Lower lobe of right lung (tissue), 2 donors: Measurements from ENCODE around the gene RNF20. TPM values are rescaled to one million over a fixed set of nuclear protein-coding genes. Genes with fewer than 3 reads are reported as not detected.
A peak's percentile ranks its signal among the peaks of the same experiment; 100 is the strongest.
"Not testable (repeated sequence)": the region's sequence is repeated elsewhere in the genome, so short reads cannot be mapped to it uniquely, and the experiment has no call there.

Experiments
- ATAC-seq, 2 donors: fragments of 200-7000 bp; cut with Tn5 transposase; one replicate each; pipeline ENCODE4 v1.9.1; 2020 to 2022; ENCODE audit warnings: mild to moderate bottlenecking in 2 of 2, moderate library complexity in 2 of 2
- DNase-seq: peaks from one replicate; pipeline ENCODE4 v3.0.0-alpha.2; 2020
- H3K27ac ChIP-seq: fragments of 200-600 bp; one replicate; pipeline ENCODE4 v1.8.0; 2022
- H3K27me3 ChIP-seq: fragments of 200-600 bp; one replicate; pipeline ENCODE4 v1.8.0; 2022; ENCODE audit warnings: low read depth
- H3K36me3 ChIP-seq: fragments of 200-600 bp; one replicate; pipeline ENCODE4 v1.8.0; 2022; ENCODE audit warnings: mild to moderate bottlenecking
- H3K4me1 ChIP-seq: fragments of 200-600 bp; one replicate; pipeline ENCODE4 v1.8.0; 2022
- H3K4me3 ChIP-seq: fragments of 200-600 bp; one replicate; pipeline ENCODE4 v1.8.0; 2022; ENCODE audit warnings: mild to moderate bottlenecking
- H3K9me3 ChIP-seq: fragments of 200-600 bp; one replicate; pipeline ENCODE4 v1.8.0; 2022
- CTCF ChIP-seq: fragments of 200-600 bp; IDR thresholded peaks from one replicate; pipeline ENCODE4 v1.8.0; 2022; ENCODE audit warnings: antibody characterized with exemption, mild to moderate bottlenecking
- intact Hi-C: fragments of 100-400 bp; cut with DNase I; formaldehyde crosslinking; loops from one replicate; pipeline ENCODE4 v1.11.0; 2022
- total RNA-seq: library from RNA; stranded (reverse); fragmentation: NEBNext Ultra II Directional; extraction: Animal tissue kit (Norgen Biotek cat#: 25700); gene quantifications from one replicate; pipeline ENCODE4 v1.2.1, GENCODE V29; 2021
- donor health status: DM: no; HTN: yes; CAD: no; lungs with severe emphysema.

RNF20 gene
- total RNA-seq, 1 donor from 2014 or later: 50.7 TPM

GRCh38 chr9:101536938-101537337 lies 3.3 kb downstream of the RNF20 start:
- Histone ChIP-seq H3K4me3 (no peak overlapping the region), H3K27me3 (no peaks in the 10 kb centered on the region), H3K9me3 (no peaks in the 10 kb centered on the region), H3K4me1 (peaks cover 35% of the 10 kb centered on the region), H3K36me3 (peaks cover 63% of the 10 kb centered on the region), H3K27ac (no peak overlapping the region)
- no peak for ATAC-seq
- intact Hi-C loops: no loop called here
- DNase-seq: no peak
- no peak for TF ChIP-seq CTCF

GRCh38 chr9:101540069-101540468 lies 6.4 kb downstream of the RNF20 start:
- no peak for DNase-seq
- no peak overlapping the region for H3K27ac ChIP-seq
- no peaks in the 10 kb centered on the region for H3K27me3 ChIP-seq
- no peak overlapping the region for H3K4me3 ChIP-seq
- peaks cover 93% of the 10 kb centered on the region for H3K36me3 ChIP-seq
- ATAC-seq: no peak
- no peak for TF ChIP-seq CTCF
- intact Hi-C loops: no loop called here
- no peaks in the 10 kb centered on the region for H3K9me3 ChIP-seq
- H3K4me1 ChIP-seq: peaks cover 22% of the 10 kb centered on the region

GRCh38 chr9:101543098-101543735 lies 9.6 kb downstream of the RNF20 start:
- no peaks in the 10 kb centered on the region for H3K27me3 ChIP-seq
- H3K36me3 ChIP-seq: peaks cover 97% of the 10 kb centered on the region
- H3K4me1 ChIP-seq: peaks cover under 1% of the 10 kb centered on the region
- ATAC-seq: no peak
- no peak for DNase-seq
- intact Hi-C loops: no loop called here
- no peak for TF ChIP-seq CTCF
- no peak overlapping the region for H3K27ac ChIP-seq
- no peaks in the 10 kb centered on the region for H3K9me3 ChIP-seq
- no peak overlapping the region for H3K4me3 ChIP-seq

DNA sequence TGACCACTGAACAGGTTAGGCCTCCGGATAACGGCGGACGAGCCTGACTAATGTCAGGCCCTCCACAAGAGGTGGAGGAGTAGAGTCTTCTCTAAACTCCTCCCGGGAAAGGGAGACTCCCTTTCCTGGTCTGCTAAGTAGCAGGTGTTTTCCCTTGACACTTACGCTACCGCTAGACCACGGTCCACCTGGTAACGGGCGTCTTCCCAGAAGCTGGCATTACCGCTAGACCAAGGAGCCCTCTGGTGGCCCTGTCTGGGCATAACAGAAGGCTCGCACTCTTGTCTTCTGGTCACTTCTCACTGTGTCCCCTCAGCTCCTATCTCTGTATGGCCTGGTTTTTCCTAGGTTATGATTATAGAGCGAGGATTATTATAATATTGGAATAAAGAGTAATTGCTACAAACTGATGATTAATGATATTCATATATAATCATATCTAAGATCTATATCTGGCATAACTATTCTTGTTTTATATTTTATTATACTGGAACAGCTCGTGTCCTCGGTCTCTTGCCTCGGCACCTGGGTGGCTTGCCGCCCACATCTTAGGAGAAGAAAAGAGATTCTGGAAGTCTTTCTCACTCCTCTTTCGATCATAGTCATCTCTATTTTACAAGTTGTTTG lies 15.9 kb downstream of the RNF20 start:
- H3K9me3 ChIP-seq, ATAC-seq, DNase-seq, H3K4me1 ChIP-seq, intact Hi-C loops, H3K4me3 ChIP-seq, H3K27ac ChIP-seq, H3K27me3 ChIP-seq: not testable (repeated sequence)
- peak; percentile 7 for TF ChIP-seq CTCF
- H3K36me3 ChIP-seq: peaks cover 100% of the 10 kb centered on the region

DNA sequence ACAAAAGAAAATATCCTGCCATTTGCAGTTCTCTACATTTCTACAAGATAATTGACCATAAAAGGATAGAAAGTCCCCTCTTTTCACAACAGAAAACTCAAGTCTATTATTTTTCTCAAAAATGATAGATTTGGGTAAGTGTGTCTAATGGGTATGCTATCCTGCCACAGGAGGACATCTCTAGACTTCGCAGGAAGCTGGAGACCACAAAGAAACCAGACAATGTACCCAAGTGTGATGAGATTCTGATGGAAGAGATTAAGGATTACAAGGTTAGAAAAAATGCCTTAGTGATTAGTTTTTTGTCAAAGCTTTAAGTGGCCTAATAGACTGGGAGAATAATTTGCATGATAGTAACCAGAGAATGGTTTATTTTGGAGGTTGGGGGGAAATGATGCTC lies 28.1 kb downstream of the RNF20 start:
- intact Hi-C loops: no loop called here
- no peaks in the 10 kb centered on the region for H3K27me3 ChIP-seq
- TF ChIP-seq CTCF: no peak

More for the DNA sequence above, 28.1 kb downstream of the RNF20 start:
- Histone ChIP-seq H3K9me3 (no peaks in the 10 kb centered on the region), H3K36me3 (peaks cover 99% of the 10 kb centered on the region), H3K27ac (no peak overlapping the region), H3K4me3 (no peak overlapping the region), H3K4me1 (no peaks in the 10 kb centered on the region)
- ATAC-seq (no peak), DNase-seq (no peak)
